HG02970 (cell line): ENCODE measurements around the gene CDK18.

Experiments
- ATAC-seq: cut with Tn5 transposase; IDR thresholded peaks from one replicate; pipeline ENCODE4 v1.9.1; 2021; ENCODE audit warnings: mild to moderate bottlenecking, moderate library complexity, moderate number of reproducible peaks; ENCODE audit not compliant: unreplicated experiment, low FRiP score

The CDK18 gene

DNA sequence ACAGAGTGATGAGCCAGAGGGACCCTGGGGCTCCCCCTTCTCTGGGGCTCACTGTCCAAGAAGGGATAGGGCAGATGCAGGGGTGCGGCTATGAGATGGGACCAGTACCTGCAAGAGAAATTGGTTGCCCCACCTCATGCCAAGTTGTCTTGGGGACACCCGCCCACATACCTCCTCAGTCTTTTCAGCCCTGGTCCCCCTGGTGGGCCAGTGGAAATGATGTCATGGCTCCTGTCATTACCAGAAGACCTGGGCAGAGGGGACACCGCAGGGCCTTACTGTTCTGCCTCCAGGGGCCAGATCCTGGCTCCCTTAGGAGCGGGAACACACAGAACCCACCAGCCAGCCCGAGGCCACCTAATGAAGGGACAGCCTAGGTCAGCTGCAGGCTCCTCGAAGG is 63.2 kb downstream of the CDK18 start:
- ATAC-seq: no peak

DNA sequence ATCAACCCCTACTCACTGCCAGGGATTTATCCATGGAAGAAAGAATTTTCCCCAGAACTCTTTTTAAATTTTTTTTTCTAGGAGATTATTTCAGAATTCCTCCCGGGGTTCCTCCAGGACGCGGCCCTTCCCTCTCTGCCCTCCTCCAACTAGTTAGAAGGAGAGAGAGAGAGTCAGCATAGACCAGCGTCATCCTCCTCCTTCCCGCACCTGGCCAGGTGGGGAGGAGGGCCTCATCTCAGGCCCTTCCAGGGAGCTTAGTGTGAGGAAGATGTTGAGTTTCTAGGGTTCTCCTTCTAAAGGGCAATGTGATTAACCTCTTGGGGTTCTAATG is 63.6 kb downstream of the CDK18 start:
- ATAC-seq: no peak

GRCh38 chr1:205568469-205569361 is 64.2 kb downstream of the CDK18 start:
- no peak for ATAC-seq

GRCh38 chr1:205569411-205570172 is 65.1 kb downstream of the CDK18 start:
- ATAC-seq: no peak

- ATAC-seq: no peak
Measured at GRCh38 chr1:205570173-205570501, 65.7 kb downstream of the CDK18 start.

- ATAC-seq: no peak
Measured at GRCh38 chr1:205570796-205571537, 66.5 kb downstream of the CDK18 start.

GRCh38 chr1:205571747-205572146 is 67.3 kb downstream of the CDK18 start:
- no peak for ATAC-seq

- ATAC-seq: no peak
Measured at GRCh38 chr1:205572421-205572820, 68.0 kb downstream of the CDK18 start.

DNA sequence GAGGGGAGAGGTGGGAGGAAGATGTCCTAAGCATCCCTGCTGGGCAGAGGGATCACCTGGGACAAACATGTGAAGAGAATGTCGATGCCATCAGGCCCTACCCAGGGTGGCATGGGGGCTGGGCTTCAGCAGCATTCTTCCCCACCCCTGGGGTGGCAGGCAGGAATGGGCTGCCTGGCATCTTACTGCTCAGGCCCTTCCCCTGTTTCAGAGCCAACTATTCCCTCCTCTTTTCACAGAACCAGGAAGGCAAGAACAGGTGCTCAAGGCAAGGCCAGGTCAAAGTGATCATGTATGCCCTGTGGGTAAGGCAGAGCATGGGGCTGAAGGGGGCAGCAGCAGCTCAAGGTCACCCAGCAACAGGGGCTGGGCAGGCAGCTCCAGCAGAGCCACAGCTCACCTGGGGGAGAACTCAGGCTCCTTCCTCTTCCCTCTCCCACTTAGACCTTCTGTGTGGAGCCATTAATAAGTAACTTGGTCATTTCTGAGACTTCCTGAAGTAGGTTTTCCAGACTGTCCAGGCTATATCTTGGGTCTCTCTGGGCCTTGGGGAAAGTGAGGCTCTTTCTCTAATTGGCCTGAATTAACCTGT is 70.9 kb downstream of the CDK18 start:
- ATAC-seq: no peak

DNA sequence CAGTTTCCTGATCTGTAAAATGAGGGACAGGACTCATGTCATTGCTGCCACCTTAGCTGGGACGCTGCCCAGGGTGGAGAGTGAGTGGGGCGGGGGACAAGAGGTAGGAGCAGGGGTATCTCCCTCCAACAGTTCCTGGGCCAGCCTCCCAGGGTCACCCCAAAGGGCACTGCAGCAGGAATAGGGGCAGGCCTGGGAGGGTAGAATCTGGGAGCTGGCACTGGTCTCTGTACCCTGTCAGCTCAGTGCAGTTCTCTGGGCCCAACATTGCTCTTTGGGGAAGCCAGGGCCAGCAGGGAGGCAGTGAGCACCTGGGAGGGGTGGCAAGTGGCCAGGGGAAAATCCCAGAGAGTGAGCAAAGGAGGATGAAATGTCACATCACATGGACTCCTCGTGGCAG is 71.5 kb downstream of the CDK18 start:
- no peak for ATAC-seq

- ATAC-seq: no peak
Measured at GRCh38 chr1:205576805-205577761, 72.6 kb downstream of the CDK18 start.

- no peak for ATAC-seq
Measured at GRCh38 chr1:205577874-205578658, 73.6 kb downstream of the CDK18 start.

GRCh38 chr1:205578780-205579571 is 74.5 kb downstream of the CDK18 start:
- no peak for ATAC-seq

GRCh38 chr1:205579711-205580110 is 75.2 kb downstream of the CDK18 start:
- ATAC-seq: no peak

GRCh38 chr1:205580140-205580922 is 75.9 kb downstream of the CDK18 start:
- no peak for ATAC-seq

DNA sequence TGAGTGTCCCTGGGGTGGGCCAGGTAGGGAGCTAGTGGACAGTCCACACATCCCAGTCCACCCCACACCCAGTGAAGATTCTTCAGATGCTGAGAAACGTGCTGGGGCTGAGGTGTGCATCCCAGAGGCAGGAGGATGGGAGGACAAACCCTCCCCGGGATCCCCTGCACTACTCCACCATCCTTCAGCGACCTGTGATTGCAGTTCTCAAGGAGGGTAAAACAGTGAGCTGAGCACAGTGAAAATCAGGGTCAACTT is 76.4 kb downstream of the CDK18 start:
- no peak for ATAC-seq

DNA sequence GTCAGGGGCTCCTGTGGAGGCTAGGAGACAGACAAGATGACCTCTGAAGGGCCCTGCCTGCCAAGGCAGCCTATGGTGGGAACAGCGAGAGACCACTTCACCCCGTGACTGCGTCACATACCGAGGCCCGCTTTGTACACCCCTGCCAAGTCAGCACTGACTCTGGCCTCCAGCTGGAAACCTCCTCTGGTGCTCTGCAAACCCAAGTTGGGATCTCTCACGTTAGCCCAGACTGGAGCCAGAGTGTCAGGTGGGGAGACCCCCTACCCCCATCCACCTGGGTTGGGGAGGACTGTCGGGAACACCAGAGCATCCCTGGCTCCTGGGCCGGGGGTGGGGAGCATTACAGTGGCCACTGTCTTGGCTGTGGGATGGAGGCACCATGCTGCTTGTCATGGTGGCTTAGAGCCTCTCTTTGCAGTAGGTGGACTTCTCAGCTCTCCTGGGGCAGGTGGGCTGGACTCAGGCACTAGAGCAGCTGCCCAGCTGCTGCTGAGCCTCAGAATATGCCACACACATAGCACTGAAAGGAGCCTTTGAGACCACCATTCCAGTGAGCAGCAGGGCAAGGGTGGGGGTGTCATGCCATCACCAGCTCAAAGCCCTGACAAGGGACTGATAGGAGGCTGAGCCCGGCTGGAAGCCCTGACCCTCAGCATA is 77.0 kb downstream of the CDK18 start:
- no peak for ATAC-seq
